Measurements from ENCODE around the gene OAT.

DNA sequence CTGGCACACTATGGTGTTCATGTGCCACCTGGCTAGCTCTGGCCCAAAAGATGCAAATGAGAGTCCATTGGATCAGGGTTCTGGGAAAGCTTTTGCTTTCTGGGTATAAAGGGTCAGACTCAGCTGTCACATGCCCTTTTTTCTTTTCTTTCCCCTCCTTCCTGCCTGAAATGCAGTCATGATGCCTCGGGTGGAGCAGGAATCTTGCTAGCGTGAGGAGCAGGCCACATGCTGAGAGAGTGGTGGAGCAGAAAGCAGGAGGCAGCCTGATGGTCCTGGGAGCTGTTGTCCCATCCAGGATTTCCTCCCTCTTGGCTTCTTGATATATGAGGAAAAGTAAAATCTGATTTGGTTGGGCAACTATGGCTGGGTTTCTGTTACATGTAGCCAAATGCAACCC, 40.2 kb upstream of the OAT start:
- TF ChIP-seq, protein P1, sequence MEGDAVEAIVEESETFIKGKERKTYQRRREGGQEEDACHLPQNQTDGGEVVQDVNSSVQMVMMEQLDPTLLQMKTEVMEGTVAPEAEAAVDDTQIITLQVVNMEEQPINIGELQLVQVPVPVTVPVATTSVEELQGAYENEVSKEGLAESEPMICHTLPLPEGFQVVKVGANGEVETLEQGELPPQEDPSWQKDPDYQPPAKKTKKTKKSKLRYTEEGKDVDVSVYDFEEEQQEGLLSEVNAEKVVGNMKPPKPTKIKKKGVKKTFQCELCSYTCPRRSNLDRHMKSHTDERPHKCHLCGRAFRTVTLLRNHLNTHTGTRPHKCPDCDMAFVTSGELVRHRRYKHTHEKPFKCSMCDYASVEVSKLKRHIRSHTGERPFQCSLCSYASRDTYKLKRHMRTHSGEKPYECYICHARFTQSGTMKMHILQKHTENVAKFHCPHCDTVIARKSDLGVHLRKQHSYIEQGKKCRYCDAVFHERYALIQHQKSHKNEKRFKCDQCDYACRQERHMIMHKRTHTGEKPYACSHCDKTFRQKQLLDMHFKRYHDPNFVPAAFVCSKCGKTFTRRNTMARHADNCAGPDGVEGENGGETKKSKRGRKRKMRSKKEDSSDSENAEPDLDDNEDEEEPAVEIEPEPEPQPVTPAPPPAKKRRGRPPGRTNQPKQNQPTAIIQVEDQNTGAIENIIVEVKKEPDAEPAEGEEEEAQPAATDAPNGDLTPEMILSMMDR (conservative IDR thresholded peaks at IDR 0.05; ENCODE audit: low read depth, low read length) = no peak
- TF ChIP-seq EZH2phosphoT487 (IDR thresholded peaks at IDR 0.05; ENCODE audit: borderline replicate concordance, low read length) (no peak), EZH2 (IDR thresholded peaks at IDR 0.05; ENCODE audit: low read length, unreplicated experiment) (no peak)

Measured in PC-3 (cell line).